Measurements from ENCODE around the gene INSIG1.

INSIG1 gene

DNA sequence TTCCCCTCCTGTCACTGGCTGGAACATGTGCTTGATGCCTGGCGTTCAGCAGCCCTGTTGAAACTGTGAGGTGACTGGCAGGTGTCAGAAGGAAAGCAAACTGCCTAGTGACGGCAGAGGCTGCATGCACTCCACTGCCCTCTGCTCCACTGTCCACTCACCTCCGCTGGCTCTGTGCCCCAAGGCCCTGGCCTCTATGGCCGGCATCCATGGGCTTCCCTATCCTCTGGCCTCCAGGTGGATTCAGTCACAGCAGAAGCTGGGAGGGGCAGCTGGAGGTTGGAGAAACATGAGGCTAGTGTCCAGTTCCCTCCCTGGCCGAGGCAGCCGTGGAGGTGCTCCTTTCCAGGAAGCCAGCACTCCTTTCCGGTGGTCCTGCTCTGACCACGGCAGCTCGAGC is 31.2 kb upstream of the INSIG1 start:
- no peak overlapping the region for H3K27ac ChIP-seq
- H3K4me1 ChIP-seq (ENCODE audit: low read depth, poor library complexity, severe bottlenecking) = no peaks in the 10 kb centered on the region
- no peaks in the 10 kb centered on the region for H3K36me3 ChIP-seq (ENCODE audit: insufficient read depth)
- H2AFZ ChIP-seq (ENCODE audit: low read depth) = no peak overlapping the region
- H4K20me1 ChIP-seq (ENCODE audit: insufficient read depth) = no peaks in the 10 kb centered on the region
- H3K9ac ChIP-seq = no peak overlapping the region
- no peaks in the 10 kb centered on the region for H3K79me2 ChIP-seq (ENCODE audit: insufficient read depth, low read depth)
- H3K4me2 ChIP-seq = no peak overlapping the region
- TF ChIP-seq, protein P1, sequence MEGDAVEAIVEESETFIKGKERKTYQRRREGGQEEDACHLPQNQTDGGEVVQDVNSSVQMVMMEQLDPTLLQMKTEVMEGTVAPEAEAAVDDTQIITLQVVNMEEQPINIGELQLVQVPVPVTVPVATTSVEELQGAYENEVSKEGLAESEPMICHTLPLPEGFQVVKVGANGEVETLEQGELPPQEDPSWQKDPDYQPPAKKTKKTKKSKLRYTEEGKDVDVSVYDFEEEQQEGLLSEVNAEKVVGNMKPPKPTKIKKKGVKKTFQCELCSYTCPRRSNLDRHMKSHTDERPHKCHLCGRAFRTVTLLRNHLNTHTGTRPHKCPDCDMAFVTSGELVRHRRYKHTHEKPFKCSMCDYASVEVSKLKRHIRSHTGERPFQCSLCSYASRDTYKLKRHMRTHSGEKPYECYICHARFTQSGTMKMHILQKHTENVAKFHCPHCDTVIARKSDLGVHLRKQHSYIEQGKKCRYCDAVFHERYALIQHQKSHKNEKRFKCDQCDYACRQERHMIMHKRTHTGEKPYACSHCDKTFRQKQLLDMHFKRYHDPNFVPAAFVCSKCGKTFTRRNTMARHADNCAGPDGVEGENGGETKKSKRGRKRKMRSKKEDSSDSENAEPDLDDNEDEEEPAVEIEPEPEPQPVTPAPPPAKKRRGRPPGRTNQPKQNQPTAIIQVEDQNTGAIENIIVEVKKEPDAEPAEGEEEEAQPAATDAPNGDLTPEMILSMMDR (conservative IDR thresholded peaks at IDR 0.05; ENCODE audit: low read depth, low read length) = no peak
- no peak overlapping the region for H3K4me3 ChIP-seq (IDR thresholded peaks at IDR 0.05; ENCODE audit: insufficient read depth, low read depth, low read length)
- H3K27me3 ChIP-seq (ENCODE audit: insufficient read depth, low read depth) = no peaks in the 10 kb centered on the region

DNA sequence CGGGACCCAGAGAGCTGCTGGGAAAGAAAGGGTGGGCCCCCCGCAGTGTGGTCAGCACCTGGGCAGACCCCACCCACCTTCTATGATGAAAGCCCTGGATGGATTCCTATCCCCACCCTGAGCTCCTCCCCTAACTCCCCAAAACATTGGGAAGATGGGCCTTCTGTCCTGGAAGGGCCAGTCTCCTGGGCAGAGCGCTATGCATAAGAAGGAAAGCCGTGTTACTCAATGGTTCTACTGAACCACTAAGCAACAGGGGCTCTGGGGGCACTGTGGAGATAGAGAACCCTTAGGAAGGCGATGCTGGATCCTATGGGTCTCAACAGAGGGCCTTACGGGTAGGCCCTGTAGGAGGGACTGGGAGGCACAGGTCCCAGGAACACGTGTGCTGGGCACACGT is 30.7 kb upstream of the INSIG1 start:
- H4K20me1 ChIP-seq (ENCODE audit: insufficient read depth) = no peaks in the 10 kb centered on the region
- H3K79me2 ChIP-seq (ENCODE audit: insufficient read depth, low read depth) = no peaks in the 10 kb centered on the region
- no peaks in the 10 kb centered on the region for H3K27me3 ChIP-seq (ENCODE audit: insufficient read depth, low read depth)
- no peak overlapping the region for H2AFZ ChIP-seq (ENCODE audit: low read depth)
- no peak overlapping the region for H3K27ac ChIP-seq
- TF ChIP-seq, protein P1 (conservative IDR thresholded peaks at IDR 0.05; ENCODE audit: low read depth, low read length) = no peak
- H3K4me3 ChIP-seq (IDR thresholded peaks at IDR 0.05; ENCODE audit: insufficient read depth, low read depth, low read length) = no peak overlapping the region
- H3K36me3 ChIP-seq (ENCODE audit: insufficient read depth) = no peaks in the 10 kb centered on the region
- no peak overlapping the region for H3K4me2 ChIP-seq
- no peaks in the 10 kb centered on the region for H3K4me1 ChIP-seq (ENCODE audit: low read depth, poor library complexity, severe bottlenecking)
- H3K9ac ChIP-seq = no peak overlapping the region

DNA sequence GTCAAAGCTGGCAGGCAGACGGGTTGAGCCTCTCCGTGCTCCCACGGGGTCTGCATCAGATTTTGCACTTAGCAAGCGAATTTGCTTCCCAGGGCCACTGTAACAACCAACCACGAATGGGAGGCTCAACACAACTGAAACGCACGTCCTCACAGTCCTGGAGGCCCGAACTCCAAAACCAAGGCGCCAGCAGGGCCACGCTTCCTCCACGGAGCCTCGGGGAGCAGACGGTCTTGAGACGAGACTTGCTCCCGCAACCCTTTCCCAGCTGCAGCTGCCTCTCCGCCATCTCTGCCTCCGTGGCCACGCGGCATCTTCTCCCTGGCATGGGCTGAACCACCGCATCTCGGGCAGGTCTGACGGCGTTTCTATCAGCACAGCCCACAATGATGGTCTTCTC is 30.2 kb upstream of the INSIG1 start:
- Histone ChIP-seq H3K4me1 (ENCODE audit: low read depth, poor library complexity, severe bottlenecking) (no peaks in the 10 kb centered on the region), H3K9ac (no peak overlapping the region), H3K4me2 (no peak overlapping the region), H2AFZ (ENCODE audit: low read depth) (no peak overlapping the region), H4K20me1 (ENCODE audit: insufficient read depth) (no peaks in the 10 kb centered on the region), H3K36me3 (ENCODE audit: insufficient read depth) (no peaks in the 10 kb centered on the region), H3K79me2 (ENCODE audit: insufficient read depth, low read depth) (no peaks in the 10 kb centered on the region), H3K4me3 (IDR thresholded peaks at IDR 0.05; ENCODE audit: insufficient read depth, low read depth, low read length) (no peak overlapping the region), H3K27me3 (ENCODE audit: insufficient read depth, low read depth) (no peaks in the 10 kb centered on the region), H3K27ac (no peak overlapping the region)
- TF ChIP-seq, protein P1 (conservative IDR thresholded peaks at IDR 0.05; ENCODE audit: low read depth, low read length) = no peak

DNA sequence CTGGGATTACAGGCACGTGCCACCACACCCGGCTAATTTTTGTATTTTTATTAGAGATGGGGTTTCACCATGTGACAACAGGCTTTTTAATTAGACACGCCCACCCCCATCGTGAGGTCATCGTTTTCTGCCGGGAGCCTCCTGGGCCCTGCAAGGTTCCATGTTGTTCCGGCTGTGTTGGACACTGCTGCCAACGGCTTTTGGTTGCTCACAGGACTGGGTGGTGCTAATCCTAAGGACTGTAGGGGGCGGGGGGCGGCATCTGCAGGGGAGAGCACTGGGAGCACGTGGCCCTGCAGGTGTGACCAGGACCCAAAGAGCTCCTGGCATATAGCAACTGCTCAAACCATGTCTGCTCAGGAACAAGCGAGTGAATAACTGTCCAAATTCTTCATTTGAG is 29.5 kb upstream of the INSIG1 start:
- no peaks in the 10 kb centered on the region for H4K20me1 ChIP-seq (ENCODE audit: insufficient read depth)
- H2AFZ ChIP-seq (ENCODE audit: low read depth) = no peak overlapping the region
- no peak overlapping the region for H3K4me3 ChIP-seq (IDR thresholded peaks at IDR 0.05; ENCODE audit: insufficient read depth, low read depth, low read length)
- no peak overlapping the region for H3K4me2 ChIP-seq
- no peak overlapping the region for H3K9ac ChIP-seq
- H3K79me2 ChIP-seq (ENCODE audit: insufficient read depth, low read depth) = no peaks in the 10 kb centered on the region
- no peaks in the 10 kb centered on the region for H3K36me3 ChIP-seq (ENCODE audit: insufficient read depth)
- H3K27me3 ChIP-seq (ENCODE audit: insufficient read depth, low read depth) = no peaks in the 10 kb centered on the region
- H3K27ac ChIP-seq = no peak overlapping the region
- TF ChIP-seq, protein P1 (conservative IDR thresholded peaks at IDR 0.05; ENCODE audit: low read depth, low read length) = no peak
- no peaks in the 10 kb centered on the region for H3K4me1 ChIP-seq (ENCODE audit: low read depth, poor library complexity, severe bottlenecking)
